ENCODE data around the gene UBA1.

Gene UBA1

GRCh38 chrX:47224266-47224895 is 30.8 kb downstream of the UBA1 start:
- no peak overlapping the region for H3K27ac ChIP-seq (replicated peaks)
- no peak overlapping the region for H3K4me3 ChIP-seq (replicated peaks; ENCODE audit: insufficient read depth, low read length)
- H3K27me3 ChIP-seq (ENCODE audit: insufficient read depth, poor library complexity, severe bottlenecking) = no peaks in the 10 kb centered on the region
- DNase-seq (ENCODE audit: low read depth in 1 of 2, low spot score in 1 of 2) = no peak
- TF ChIP-seq GABPA (IDR thresholded peaks at IDR 0.05; ENCODE audit: low read depth) = no peak
- no peak for TF ChIP-seq POLR2AphosphoS5 (IDR thresholded peaks at IDR 0.05; ENCODE audit: low read depth)
- no peak for TF ChIP-seq CTCF (IDR thresholded peaks at IDR 0.05; ENCODE audit: insufficient read depth, low read length)
- TF ChIP-seq SPI1 (IDR thresholded peaks at IDR 0.05; ENCODE audit: borderline replicate concordance, low read depth) = no peak
- no peak for TF ChIP-seq REST (IDR thresholded peaks at IDR 0.05; ENCODE audit: insufficient replicate concordance, low read depth)

GRCh38 chrX:47224896-47225290 is 31.3 kb downstream of the UBA1 start:
- no peak overlapping the region for H3K27ac ChIP-seq (replicated peaks)
- no peak for DNase-seq (ENCODE audit: low read depth in 1 of 2, low spot score in 1 of 2)
- H3K4me3 ChIP-seq (replicated peaks; ENCODE audit: insufficient read depth, low read length) = no peak overlapping the region
- no peaks in the 10 kb centered on the region for H3K27me3 ChIP-seq (ENCODE audit: insufficient read depth, poor library complexity, severe bottlenecking)
- no peak for TF ChIP-seq GABPA (IDR thresholded peaks at IDR 0.05; ENCODE audit: low read depth)
- no peak for TF ChIP-seq REST (IDR thresholded peaks at IDR 0.05; ENCODE audit: insufficient replicate concordance, low read depth)
- TF ChIP-seq CTCF (IDR thresholded peaks at IDR 0.05; ENCODE audit: insufficient read depth, low read length) = no peak
- TF ChIP-seq POLR2AphosphoS5 (IDR thresholded peaks at IDR 0.05; ENCODE audit: low read depth) = no peak
- no peak for TF ChIP-seq SPI1 (IDR thresholded peaks at IDR 0.05; ENCODE audit: borderline replicate concordance, low read depth)

- Histone ChIP-seq H3K4me3 (replicated peaks; ENCODE audit: insufficient read depth, low read length) (no peak overlapping the region), H3K27ac (replicated peaks) (no peak overlapping the region), H3K27me3 (ENCODE audit: insufficient read depth, poor library complexity, severe bottlenecking) (no peaks in the 10 kb centered on the region)
- TF ChIP-seq REST (IDR thresholded peaks at IDR 0.05; ENCODE audit: insufficient replicate concordance, low read depth) (no peak), CTCF (IDR thresholded peaks at IDR 0.05; ENCODE audit: insufficient read depth, low read length) (no peak), POLR2AphosphoS5 (IDR thresholded peaks at IDR 0.05; ENCODE audit: low read depth) (no peak), SPI1 (IDR thresholded peaks at IDR 0.05; ENCODE audit: borderline replicate concordance, low read depth) (no peak), GABPA (IDR thresholded peaks at IDR 0.05; ENCODE audit: low read depth) (no peak)
- DNase-seq (ENCODE audit: low read depth in 1 of 2, low spot score in 1 of 2) = no peak
Observed at GRCh38 chrX:47226071-47226470, 32.4 kb downstream of the UBA1 start.

Data from HL-60 (cell line).